Panc1 (cell line): ENCODE data around the gene ZSCAN31.

ENCODE experiments used
- CTCF ChIP-seq: fragments of 450-650 bp; IDR thresholded peaks from 2 replicates; pipeline ENCODE4 v1.5.1; 2017; ENCODE audit warnings: mild to moderate bottlenecking
- POLR2AphosphoS5 ChIP-seq: IDR thresholded peaks from 2 replicates; pipeline ENCODE4 v1.6.1; 2012; ENCODE audit warnings: mild to moderate bottlenecking, low read depth, low read length, moderate library complexity

GRCh38 chr6:28335040-28335563 is 846 bp downstream of the ZSCAN31 start:
- TF ChIP-seq CTCF: no peak
- no peak for TF ChIP-seq POLR2AphosphoS5
